ENCODE results near the gene PLXNA3.
A peak's percentile ranks its signal among the peaks of the same experiment; 100 is the strongest.

The PLXNA3 gene

DNA sequence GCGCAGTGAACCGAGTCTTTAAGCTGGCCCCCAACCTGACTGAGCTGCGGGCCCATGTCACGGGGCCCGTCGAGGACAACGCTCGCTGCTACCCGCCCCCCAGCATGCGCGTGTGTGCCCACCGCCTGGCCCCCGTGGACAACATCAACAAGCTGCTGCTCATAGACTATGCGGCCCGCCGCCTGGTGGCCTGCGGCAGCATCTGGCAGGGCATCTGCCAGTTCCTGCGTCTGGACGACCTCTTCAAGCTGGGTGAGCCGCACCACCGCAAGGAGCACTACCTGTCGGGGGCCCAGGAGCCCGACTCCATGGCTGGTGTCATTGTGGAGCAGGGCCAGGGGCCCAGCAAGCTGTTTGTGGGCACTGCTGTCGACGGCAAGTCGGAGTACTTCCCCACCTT, 2.2 kb downstream of the PLXNA3 start:
- DNase-seq: no peak

GRCh38 chrX:154462396-154462795, 4.3 kb downstream of the PLXNA3 start:
- no peak for DNase-seq

DNA sequence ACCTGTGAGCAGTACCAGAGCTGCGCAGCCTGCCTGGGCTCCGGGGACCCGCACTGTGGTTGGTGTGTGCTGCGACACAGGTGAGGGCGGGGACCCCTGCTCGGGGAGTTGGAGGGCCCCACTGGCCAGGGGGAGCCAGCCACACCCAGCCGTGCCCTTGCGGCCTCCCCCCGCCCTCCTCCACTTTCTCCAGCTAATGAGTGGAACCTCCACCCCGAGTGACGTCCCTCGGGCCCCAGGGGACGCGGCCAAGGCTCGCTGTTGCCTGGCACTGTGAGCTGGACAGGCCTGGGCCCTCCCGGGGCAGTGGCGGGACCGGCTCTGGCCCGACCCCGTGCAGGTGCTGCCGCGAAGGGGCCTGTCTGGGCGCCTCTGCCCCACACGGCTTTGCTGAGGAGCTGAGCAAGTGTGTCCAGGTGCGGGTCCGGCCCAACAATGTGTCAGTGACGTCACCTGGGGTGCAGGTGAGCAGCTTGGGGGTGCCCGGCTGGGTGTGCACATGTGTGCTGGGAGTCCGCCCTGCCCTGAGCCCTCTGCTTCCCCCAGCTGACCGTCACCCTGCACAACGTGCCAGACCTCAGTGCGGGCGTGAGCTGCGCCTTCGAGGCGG, 5.6 kb downstream of the PLXNA3 start:
- no peak for DNase-seq

DNA sequence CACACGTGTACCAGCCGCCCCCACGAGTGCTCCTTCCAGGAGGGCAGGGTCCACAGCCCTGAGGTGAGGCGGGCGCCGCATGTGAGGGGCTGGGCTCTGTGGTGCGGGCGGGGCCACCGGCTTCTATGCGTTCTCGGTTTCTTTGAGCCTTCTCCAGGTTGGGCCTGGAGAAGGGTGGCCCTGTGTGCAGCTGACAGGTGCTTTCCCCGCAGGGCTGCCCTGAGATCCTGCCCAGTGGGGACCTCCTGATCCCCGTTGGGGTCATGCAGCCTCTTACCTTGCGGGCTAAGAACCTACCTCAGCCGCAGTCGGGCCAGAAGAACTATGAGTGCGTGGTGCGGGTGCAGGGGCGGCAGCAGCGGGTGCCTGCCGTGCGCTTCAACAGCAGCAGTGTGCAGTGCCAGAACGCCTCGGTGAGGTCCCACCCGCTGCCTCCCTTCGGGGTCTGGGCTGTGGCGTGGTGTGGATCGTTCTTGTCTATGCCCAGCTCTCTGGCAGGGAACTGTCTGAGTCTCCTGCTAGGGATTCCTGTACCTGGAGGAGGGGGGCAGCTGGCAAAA, 6.8 kb downstream of the PLXNA3 start:
- DNase-seq: no peak

DNA sequence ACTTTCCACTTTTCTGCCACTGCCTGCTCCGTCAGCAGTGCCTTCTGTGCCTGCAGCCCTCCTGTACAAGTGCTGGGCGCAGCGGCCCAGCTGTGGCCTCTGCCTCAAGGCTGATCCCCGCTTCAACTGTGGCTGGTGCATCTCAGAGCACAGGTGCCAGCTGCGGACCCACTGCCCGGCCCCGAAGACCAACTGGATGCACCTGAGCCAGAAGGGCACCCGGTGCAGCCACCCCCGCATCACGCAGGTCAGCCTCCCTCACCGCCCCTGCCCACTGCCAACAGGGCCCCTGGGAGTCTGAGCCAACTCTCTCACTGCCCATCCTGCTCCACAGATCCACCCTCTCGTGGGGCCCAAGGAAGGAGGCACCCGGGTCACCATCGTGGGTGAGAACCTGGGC, 7.5 kb downstream of the PLXNA3 start:
- no peak for DNase-seq

GRCh38 chrX:154466036-154466435, 8.0 kb downstream of the PLXNA3 start:
- no peak for DNase-seq

DNA sequence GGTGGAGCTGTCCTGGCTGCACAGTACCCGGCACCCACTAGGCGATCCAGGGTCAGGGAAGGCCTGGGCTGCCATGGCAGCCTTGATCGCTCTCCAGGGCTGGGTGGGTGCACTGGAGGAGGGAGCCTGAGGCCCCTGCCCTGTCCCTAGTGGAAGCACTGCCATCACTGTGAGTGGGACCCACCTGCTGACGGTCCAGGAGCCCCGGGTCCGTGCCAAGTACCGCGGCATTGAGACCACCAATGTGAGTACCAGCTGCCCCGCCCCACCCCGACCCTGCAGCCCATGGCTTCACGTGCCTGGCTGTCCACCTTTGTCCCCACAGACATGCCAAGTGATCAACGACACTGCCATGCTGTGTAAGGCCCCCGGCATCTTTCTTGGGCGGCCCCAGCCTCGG, 8.8 kb downstream of the PLXNA3 start:
- no peak for DNase-seq

DNA sequence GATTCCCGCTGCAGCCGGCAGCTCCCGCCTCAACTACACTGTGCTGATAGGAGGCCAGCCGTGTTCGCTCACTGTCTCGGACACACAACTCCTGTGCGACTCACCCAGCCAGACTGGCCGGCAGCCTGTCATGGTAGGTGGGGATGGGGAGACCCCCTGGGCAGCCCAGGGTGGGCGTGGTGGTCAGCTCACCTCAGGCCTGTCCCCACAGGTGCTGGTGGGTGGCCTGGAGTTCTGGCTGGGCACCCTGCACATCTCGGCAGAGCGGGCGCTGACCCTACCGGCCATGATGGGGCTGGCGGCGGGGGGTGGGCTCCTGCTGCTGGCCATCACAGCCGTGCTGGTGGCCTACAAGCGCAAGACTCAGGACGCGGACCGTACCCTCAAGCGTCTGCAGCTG, 9.5 kb downstream of the PLXNA3 start:
- no peak for DNase-seq

DNA sequence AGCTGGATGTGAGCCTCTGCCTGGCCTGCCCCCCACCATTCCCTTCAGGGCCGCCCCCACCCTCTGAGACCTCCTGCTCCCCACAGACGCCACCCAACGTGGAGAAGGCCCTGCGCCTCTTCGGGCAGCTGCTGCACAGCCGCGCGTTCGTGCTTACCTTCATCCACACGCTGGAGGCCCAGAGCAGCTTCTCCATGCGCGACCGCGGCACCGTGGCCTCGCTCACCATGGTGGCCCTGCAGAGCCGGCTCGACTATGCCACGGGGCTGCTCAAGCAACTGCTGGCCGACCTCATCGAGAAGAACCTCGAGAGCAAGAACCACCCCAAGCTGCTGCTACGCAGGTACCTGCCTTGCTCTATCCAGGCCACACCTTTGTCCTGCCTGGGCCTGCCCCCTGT, 10.1 kb downstream of the PLXNA3 start:
- DNase-seq: no peak

GRCh38 chrX:154469114-154469513, 11.0 kb downstream of the PLXNA3 start:
- DNase-seq: no peak

- DNase-seq: no peak
Observed at GRCh38 chrX:154469880-154470279, 11.8 kb downstream of the PLXNA3 start.

GRCh38 chrX:154470434-154470833, 12.4 kb downstream of the PLXNA3 start:
- DNase-seq: no peak

GRCh38 chrX:154470914-154471568, 13.0 kb downstream of the PLXNA3 start:
- DNase-seq: no peak

DNA sequence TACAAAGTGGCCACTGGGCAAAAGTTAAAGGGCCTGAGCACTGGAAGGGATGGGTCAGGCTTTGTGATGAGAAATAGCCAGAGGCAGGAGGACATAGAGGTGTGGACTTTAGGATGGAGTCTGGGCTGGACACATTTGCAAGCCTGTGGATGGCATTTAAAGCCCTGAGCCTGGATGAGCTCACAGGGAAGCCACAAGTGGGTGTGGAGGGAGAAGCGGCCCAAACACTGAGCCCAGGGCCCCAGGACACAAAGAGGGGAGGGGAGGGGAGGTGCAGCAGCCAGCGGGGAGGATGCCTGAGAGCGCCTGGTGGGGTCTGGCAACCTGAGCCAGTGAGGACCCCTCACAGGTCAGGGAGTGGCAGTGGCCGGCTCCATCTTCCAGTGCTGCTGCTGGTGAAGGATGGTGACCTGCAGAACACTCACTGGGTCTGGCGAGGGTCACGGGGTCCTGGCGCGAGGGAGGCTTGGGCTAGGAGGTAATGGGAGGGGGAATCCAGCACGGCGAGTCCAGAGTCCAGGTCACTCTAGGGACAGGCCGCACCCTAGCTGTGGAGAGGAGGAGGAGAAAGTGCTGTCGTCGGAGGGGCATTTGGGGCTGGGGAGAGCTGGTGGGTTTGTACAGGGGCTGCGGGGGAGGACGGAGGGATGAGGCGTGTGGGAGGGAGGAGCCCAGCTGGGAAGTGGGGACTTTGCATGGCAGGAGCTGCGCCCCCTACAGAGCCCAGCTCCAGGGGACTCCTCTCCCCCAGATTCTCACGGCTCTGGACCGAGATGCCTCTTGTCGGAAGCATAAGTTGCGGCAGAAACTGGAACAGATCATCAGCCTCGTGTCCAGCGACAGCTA, 14.0 kb downstream of the PLXNA3 start:
- DNase-seq: no peak

DNA sequence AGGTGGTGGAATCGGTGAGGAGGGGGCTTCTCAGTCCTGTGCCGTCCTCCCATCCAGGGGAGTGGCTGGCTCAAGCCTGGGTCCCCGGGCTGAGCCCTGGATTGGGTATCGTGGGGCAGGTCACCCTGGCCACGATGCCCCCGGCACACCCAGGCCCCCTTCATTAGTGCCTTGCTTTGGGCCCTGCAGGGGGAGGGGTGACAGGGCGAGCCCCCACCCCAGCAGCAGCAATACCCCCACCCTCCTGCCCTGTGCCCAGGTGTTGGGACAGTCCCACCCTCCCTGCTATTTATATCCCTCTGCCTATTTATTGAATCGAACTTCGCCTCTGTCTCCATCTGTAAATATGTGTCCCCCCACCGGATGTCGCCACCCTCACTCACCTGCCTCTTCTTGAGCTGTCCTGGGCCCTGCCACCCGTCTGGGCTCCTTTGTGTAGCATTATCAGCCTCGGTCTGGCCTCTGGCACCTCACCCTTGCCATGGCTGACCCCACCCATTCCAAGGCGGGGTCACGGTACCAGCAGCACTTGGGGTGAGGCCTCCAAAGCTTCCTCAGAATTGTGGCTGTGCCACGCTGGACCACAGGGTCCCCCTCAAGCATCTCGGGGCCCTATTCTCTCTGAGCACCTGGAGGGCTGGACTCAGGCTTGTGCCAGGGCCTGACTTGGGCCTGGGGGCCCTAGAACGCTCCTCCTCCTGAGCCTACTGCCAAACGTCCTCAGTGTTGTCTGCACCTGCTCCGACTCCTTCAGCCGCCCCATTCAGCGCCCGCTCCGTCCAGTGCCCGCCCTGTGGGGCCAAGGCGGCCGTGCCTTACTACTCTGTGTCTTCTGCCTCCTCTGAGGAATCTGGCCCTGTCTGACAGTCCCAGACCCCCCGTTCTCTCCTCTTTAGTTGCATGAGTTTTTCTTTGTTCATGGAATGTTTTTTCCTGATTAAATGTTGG, 14.9 kb downstream of the PLXNA3 start:
- peak; percentile 37 for DNase-seq

DNA sequence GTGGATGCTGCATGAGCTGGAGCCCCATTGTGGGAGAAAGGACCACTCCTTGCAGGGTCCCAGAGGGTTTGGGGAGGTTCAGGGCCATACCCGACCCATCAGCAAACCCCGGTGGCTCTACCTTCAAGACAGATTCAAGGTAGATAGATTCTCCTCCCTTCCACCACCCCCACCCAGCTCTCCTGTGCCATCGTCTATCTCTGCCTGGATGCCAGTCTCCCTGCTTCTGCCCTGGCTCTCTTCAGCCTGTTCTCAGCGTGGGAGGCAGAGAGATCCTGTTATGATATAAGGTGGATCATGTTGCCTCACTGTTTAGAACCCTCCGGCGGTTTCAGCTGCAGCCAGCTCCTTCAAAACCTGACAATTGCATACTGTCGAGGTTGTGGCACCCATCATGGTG, 15.6 kb downstream of the PLXNA3 start:
- DNase-seq: no peak

DNA sequence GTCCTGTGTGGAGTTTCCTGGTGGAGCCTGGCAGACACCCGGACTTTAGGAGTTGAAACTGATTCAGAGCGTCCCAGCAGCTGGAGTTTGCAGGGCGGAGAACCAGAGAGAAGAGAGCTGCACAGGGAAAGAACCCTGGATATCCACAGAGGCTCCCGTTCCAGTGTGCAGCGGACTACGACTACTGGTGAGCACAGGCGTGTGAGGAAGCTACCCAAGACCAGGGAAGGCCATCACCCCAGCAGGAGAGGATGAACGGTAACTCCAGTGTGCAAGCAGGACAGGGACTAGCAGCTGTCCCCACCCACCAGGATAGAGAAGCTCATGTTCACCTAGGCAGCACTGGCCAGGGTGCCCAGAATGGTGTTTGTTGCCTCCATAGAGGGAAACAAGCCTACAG, 18.7 kb downstream of the PLXNA3 start:
- DNase-seq: no peak

GRCh38 chrX:154477891-154478477, 19.9 kb downstream of the PLXNA3 start:
- no peak for DNase-seq

GRCh38 chrX:154478728-154479622, 20.9 kb downstream of the PLXNA3 start, which contains the start of gene LAGE3:
TSS of gene LAGE3 (minus strand) at chrX:154479281. CDS start at chrX:154478915, 366 bp downstream.
- peak; percentile 97 for DNase-seq

GRCh38 chrX:154481195-154481594, 23.1 kb downstream of the PLXNA3 start:
- no peak for DNase-seq

Measured in activated effector memory CD4-positive, alpha-beta T cell treated with anti-CD3 and anti-CD28 coated beads, Interleukin-2, amount 50 U/mL, for 16 hours (primary cell).